HG02798 (cell line): Measurements from ENCODE around the gene KBTBD7.
A peak's percentile ranks its signal among the peaks of the same experiment; 100 is the strongest.

Source experiments
- ATAC-seq: cut with Tn5 transposase; IDR thresholded peaks from one replicate; pipeline ENCODE4 v1.9.1; 2021; ENCODE audit warnings: mild to moderate bottlenecking; ENCODE audit not compliant: unreplicated experiment, poor library complexity

The KBTBD7 gene, protein sequence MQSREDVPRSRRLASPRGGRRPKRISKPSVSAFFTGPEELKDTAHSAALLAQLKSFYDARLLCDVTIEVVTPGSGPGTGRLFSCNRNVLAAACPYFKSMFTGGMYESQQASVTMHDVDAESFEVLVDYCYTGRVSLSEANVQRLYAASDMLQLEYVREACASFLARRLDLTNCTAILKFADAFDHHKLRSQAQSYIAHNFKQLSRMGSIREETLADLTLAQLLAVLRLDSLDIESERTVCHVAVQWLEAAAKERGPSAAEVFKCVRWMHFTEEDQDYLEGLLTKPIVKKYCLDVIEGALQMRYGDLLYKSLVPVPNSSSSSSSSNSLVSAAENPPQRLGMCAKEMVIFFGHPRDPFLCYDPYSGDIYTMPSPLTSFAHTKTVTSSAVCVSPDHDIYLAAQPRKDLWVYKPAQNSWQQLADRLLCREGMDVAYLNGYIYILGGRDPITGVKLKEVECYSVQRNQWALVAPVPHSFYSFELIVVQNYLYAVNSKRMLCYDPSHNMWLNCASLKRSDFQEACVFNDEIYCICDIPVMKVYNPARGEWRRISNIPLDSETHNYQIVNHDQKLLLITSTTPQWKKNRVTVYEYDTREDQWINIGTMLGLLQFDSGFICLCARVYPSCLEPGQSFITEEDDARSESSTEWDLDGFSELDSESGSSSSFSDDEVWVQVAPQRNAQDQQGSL

GRCh38 chr13:41193919-41194824 lies at the start of gene KBTBD7:
Gene KBTBD7 (minus strand): TSS chr13:41194569. CDS start chr13:41194257, 312 bp downstream.
- ATAC-seq, result peak; percentile 99

- no peak for ATAC-seq
Observed at GRCh38 chr13:41241626-41242025, 47.3 kb upstream of the KBTBD7 start.

GRCh38 chr13:41236369-41236768 lies 42.0 kb upstream of the KBTBD7 start:
- ATAC-seq, result no peak

GRCh38 chr13:41232578-41233480 lies 38.5 kb upstream of the KBTBD7 start:
- no peak for ATAC-seq

- no peak for ATAC-seq
Observed at GRCh38 chr13:41231786-41232185, 37.4 kb upstream of the KBTBD7 start.

- no peak for ATAC-seq
Observed at GRCh38 chr13:41231025-41231677, 36.8 kb upstream of the KBTBD7 start.

DNA sequence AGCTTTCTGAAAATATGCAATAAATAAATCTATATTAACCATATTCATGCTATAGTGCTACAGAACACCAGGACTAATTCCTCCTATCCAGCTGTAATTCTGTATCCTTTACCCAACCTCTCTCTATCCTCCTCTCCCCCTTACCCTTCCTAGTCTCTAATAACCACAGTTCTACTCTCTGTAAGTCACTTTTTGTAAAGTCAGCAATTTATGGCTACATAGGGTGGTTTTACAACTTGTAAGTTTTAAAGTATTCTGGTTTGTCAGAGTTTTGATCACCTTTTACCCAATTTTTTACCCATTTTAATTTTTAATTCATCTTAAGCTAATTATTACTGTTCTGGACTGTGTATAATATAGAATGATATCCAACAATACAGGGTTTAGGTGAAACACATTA lies 35.0 kb upstream of the KBTBD7 start:
- no peak for ATAC-seq

DNA sequence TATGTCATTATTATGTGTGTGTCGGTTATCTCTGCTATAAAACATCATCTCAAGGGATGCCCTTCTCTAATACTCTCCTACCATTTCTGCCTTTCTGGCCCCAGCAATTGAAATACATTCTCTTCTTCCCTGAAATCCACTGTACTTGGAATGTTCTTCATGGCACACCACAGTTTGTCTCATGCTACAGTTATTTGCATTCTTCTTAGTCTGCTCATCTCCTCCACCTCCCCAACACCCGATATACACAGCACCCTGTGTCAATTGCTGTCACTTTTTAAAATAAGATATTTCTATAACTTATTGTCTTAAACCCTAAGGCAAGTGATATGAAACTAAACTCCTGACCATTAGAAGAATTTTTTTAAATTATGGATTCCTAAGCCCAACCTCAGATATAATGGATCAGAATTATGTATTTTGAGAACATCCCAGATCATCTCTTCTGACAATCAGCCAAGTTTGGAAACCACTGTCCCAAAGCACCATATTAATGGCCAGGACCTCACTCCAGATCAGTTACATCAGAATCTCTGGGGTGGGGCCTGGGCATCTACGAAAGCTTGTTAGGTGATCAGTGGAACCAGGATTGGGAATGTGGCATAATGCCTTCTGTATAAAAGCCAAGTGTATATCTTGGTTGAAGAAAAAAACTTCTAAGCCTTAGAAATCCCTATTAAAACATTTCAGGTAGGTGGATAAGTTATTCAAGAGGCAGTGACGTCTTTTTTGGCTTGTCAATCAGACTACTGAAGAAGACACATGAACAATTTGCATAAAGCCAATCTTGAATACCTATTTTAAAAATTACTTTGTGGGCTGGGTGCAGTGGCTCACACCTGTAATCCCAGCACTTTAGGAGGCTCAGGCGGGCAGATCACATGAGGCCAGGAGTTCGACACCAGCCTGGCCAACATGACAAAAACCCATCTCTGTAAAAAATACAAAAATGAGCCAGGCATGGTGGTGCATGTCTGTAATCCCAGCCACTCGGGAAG lies 30.0 kb upstream of the KBTBD7 start:
- no peak for ATAC-seq

DNA sequence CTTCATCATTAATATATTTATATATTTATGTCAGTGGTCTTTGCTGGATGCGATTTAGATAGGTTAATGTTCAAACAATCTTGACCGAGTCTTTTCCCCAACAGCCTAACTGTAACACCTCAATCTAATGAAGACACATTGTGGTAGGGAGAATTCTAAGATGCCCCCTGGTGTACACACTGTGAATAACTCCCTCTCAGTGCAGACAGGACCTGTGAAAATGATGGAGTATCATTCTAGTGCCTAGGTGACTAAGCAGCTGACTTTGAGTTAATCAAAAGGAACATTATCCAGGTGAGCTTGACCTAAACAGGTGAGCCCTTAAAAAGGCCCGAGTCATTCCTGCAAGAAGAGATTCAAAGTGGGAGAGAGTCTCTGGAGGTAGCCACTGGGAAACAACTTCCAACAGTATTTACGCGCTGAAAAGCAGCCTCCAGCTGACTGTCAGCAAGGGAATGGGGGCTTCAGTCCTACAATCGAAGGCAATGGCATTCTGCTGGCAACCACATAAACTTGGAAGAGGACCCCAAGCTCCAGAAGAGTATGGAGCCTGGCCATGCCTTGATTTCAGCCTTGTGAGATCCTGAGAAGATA lies 28.0 kb upstream of the KBTBD7 start:
- peak; percentile 77 for ATAC-seq

DNA sequence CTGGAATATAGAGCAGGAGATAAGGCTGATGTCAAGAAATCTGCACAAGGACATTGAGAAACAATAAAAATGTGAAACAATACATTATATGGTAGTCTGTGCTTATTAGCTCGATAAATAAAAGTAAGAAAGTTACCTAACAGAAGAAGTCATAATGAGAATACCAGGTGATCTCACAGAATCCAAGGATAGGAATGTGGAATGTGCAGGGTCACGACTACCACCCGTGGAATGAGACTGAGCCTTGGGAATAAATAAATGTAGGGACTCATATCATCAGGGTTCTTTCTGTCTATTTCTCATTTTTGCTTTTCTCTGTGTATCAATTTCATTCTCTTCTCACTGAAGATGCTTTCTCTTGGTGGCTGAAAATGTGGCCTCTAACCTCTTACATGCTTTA lies 26.0 kb upstream of the KBTBD7 start:
- no peak for ATAC-seq

GRCh38 chr13:41216160-41216559 lies 21.8 kb upstream of the KBTBD7 start:
- ATAC-seq, result no peak

DNA sequence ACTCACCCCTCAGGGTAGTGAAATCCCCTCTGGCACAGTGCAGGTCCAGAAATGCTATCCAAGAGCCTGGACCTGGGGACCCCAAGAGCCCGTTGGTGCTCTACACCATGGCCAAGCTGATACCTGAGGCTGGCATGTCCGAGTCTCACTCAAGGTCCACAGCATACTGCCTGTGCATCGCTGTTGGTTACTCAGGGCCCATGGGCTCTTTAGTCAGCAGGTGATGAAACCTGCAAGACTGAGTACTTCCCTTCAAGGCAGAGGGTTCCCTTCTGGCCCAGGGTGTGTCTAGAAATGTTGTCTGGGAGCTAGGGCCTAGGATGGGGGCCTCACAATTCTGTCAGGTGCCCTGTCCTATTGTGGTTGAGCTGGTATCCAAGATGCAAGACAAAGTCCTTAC lies 19.6 kb upstream of the KBTBD7 start:
- ATAC-seq, result no peak

DNA sequence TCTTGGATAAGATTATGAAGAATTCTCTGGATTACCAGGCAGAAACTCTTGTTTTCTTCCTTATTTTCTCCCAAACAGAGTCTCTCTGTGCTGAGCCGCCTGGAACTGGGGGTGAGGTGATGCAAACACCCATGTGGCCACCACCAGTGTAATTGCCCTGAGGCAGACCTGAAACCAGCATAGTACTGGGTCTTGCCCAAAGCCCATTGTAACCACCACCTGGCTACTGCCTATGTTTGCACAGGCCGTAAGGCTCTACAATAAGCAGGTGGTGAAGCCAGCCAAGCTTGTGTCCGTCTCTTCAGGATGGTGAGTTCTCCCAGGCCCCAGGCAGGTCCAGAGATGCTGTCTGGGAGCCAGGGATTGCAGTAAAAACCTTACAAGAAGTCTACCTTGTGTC lies 18.9 kb upstream of the KBTBD7 start:
- ATAC-seq, result no peak

- no peak for ATAC-seq
Observed at GRCh38 chr13:41212881-41213280, 18.5 kb upstream of the KBTBD7 start.

DNA sequence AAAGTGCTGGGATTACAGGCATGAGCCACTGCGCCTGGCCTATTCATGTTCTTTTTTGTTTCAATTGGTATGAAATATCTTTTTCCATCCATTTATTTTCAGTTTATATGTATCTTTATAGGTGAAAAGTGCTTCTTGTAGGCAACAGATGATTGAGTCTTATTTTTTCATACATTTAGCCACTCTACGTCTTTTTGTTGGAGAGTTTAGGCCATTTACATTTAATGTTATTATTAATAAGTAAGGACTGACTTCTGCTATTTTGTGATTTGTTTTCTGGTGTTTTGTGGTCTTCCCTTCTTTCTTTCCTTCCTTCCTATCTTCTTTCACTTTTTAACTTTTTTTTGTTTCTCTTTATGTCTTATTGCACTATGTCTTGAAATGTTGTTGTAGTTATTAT lies 16.7 kb upstream of the KBTBD7 start:
- ATAC-seq, result no peak

- no peak for ATAC-seq
Observed at GRCh38 chr13:41206467-41206866, 12.1 kb upstream of the KBTBD7 start.

DNA sequence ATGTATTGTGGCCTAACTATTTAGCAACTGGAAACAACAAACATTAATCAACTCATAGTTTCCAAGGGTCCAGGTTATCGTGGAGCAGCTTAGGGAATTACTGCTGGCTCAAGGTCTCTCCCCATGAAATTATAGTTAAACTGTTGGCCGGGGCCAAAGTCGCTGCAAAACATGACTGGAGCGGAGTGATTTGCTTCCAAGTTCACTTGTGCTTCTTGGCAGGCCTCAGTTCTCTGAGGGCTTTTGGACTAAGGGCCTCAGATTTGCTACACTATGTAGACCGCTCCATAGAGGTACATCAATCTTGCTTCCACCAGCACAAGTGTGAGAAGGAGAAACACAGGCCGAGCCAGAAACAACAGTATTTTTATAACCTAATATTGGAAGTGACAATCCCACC lies 9.4 kb upstream of the KBTBD7 start:
- no peak for ATAC-seq

GRCh38 chr13:41200126-41200525 lies 5.8 kb upstream of the KBTBD7 start:
- ATAC-seq, result no peak
